C4-2B (cell line): Measurements from ENCODE around the gene CNTNAP5.

ENCODE experiments used
- ZFX ChIP-seq: fragments of 450-650 bp; IDR thresholded peaks from 2 replicates; pipeline ENCODE4 v1.6.1; 2017
- TF ChIP-seq, protein P1 (sequence below): fragments of 450-650 bp; conservative IDR thresholded peaks from 2 replicates; pipeline ENCODE4 v1.5.1; 2017; ENCODE audit warnings: mild to moderate bottlenecking

DNA sequence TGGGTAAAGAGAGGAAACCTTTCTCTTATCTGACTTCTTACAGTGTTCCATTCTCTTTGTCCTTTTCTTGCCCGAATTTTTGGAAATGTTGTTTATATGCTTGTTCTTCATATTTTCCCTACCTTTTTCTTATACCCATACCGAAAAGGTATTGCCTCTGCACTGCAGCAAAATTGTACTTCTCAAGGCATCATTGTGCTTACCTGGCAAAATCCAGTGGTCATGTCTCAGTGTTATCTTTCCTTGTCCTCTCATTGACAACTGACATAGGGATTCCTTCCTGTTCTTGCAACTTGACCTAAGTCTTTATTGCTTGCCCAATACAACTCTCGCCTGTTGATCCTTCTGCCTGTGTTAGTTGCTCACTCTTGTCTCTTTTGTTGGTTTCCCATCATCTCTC lies 842.2 kb downstream of the CNTNAP5 start:
- TF ChIP-seq, protein P1, sequence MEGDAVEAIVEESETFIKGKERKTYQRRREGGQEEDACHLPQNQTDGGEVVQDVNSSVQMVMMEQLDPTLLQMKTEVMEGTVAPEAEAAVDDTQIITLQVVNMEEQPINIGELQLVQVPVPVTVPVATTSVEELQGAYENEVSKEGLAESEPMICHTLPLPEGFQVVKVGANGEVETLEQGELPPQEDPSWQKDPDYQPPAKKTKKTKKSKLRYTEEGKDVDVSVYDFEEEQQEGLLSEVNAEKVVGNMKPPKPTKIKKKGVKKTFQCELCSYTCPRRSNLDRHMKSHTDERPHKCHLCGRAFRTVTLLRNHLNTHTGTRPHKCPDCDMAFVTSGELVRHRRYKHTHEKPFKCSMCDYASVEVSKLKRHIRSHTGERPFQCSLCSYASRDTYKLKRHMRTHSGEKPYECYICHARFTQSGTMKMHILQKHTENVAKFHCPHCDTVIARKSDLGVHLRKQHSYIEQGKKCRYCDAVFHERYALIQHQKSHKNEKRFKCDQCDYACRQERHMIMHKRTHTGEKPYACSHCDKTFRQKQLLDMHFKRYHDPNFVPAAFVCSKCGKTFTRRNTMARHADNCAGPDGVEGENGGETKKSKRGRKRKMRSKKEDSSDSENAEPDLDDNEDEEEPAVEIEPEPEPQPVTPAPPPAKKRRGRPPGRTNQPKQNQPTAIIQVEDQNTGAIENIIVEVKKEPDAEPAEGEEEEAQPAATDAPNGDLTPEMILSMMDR = no peak
- TF ChIP-seq ZFX = no peak
